ENCODE measurements around the gene DNAH2. TPM values are rescaled to one million over a fixed set of nuclear protein-coding genes. Genes with fewer than 3 reads are reported as not detected.

The DNAH2 gene
- total and polyA plus RNA-seq, 9 donors: 0.88 to 10.3 (median 2.5) TPM

DNA sequence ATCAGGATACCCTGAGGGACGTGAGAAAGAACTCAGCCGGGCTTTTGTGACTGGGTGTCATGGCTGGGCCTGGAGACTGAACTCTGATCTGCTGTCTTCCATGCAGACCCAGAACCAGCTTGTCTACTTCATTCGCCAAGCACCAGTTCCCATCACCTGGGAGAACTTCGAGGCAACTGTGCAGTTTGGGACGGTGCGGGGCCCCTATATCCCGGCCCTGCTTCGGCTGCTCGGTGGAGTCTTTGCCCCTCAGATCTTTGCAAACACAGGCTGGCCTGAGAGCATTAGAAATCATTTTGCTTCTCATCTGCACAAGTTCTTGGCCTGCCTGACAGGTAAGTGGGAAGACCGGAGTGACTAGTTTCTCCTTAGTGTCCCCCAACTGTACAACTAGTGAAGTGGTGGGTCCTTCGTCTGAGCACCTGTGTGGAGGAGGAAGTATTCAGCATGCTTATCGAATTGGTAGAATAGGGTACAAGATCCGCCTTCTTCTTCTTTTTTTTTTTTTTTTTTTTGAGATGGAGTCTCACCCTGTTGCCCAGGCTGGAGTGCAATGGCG is 15.5 kb downstream of the DNAH2 start:
- Histone ChIP-seq H3K4me3 (no peak overlapping the region), H3K36me3 (no peaks in the 10 kb centered on the region), H3K4me1 (ENCODE audit: insufficient read depth) (no peaks in the 10 kb centered on the region), H3K9me3 (no peaks in the 10 kb centered on the region), H3K27ac (no peak overlapping the region), H3K27me3 (no peaks in the 10 kb centered on the region)
- TF ChIP-seq POLR2A (IDR thresholded peaks at IDR 0.05) (no peak), EP300 (IDR thresholded peaks at IDR 0.05) (no peak)
- TF ChIP-seq, protein P1, sequence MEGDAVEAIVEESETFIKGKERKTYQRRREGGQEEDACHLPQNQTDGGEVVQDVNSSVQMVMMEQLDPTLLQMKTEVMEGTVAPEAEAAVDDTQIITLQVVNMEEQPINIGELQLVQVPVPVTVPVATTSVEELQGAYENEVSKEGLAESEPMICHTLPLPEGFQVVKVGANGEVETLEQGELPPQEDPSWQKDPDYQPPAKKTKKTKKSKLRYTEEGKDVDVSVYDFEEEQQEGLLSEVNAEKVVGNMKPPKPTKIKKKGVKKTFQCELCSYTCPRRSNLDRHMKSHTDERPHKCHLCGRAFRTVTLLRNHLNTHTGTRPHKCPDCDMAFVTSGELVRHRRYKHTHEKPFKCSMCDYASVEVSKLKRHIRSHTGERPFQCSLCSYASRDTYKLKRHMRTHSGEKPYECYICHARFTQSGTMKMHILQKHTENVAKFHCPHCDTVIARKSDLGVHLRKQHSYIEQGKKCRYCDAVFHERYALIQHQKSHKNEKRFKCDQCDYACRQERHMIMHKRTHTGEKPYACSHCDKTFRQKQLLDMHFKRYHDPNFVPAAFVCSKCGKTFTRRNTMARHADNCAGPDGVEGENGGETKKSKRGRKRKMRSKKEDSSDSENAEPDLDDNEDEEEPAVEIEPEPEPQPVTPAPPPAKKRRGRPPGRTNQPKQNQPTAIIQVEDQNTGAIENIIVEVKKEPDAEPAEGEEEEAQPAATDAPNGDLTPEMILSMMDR (IDR thresholded peaks at IDR 0.05): no peak
- WGBS, 3 donors: 87 to 91% (median 88%) methylated on average over 14 of the region's 14 CpGs
- intact Hi-C loops (cut with DNase I): loop anchor here in 1 of 4 donors (10.0 kb wide), 1 partner anchor 252 kb away; no protein-coding TSS in a partner anchor
- DNase-seq: no peak

DNA sequence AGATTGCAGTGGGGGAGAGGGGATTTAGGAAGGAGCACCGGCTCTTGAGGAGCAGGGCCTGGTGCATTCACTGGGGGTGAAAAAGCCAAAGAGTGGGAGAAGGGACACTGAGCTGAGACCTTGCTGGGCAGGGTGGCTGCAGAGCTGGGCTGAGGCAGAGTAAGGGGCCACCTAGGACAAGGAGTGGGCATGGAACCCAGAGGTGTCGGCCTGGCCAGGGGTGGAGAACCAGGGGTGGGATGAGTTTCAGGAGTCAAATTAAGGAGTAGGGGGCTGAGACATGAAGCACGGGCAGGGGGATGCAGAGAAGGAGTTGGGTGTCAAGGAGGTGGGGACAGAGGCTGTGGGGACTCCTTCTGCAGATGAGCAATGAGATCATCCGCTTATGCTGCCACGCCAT is 20.1 kb downstream of the DNAH2 start:
- intact Hi-C loops (cut with DNase I): loop anchor here in 1 of 4 donors (10.0 kb wide), 1 partner anchor 247 kb away; no protein-coding TSS in a partner anchor
- 80 to 86% (median 83%) methylated on average over 5 of the region's 5 CpGs for WGBS, 3 donors
- DNase-seq: no peak
- Histone ChIP-seq H3K27ac (no peak overlapping the region), H3K9me3 (no peaks in the 10 kb centered on the region), H3K27me3 (no peaks in the 10 kb centered on the region), H3K4me3 (no peak overlapping the region), H3K4me1 (ENCODE audit: insufficient read depth) (no peaks in the 10 kb centered on the region), H3K36me3 (no peaks in the 10 kb centered on the region)
- no peak for TF ChIP-seq POLR2A (IDR thresholded peaks at IDR 0.05)
- TF ChIP-seq, protein P1 (IDR thresholded peaks at IDR 0.05): no peak
- no peak for TF ChIP-seq EP300 (IDR thresholded peaks at IDR 0.05)

DNA sequence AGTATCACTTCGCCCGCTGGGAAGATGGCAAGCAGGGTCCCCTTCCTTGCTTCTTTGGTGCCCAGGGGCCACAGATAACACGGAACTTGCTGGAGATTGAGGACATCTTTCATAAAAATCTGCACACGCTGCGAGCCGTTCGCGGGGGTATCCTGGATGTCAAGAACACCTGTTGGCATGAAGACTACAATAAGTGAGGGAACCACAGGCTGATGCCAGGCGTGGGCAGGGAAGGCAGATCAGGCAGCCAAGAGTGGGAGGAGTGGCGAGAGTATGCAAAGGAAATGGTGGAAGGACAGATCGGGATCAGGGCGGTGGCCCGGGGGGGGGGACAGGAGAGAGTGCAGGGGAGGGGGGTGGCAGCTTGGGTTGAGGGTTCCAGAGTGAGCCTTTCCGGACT is 22.2 kb downstream of the DNAH2 start:
- Histone ChIP-seq H3K9me3 (no peaks in the 10 kb centered on the region), H3K36me3 (no peaks in the 10 kb centered on the region), H3K4me3 (no peak overlapping the region), H3K4me1 (ENCODE audit: insufficient read depth) (no peaks in the 10 kb centered on the region), H3K27ac (no peak overlapping the region), H3K27me3 (no peaks in the 10 kb centered on the region)
- no peak for DNase-seq
- TF ChIP-seq, protein P1 (IDR thresholded peaks at IDR 0.05): no peak
- TF ChIP-seq EP300 (IDR thresholded peaks at IDR 0.05): no peak
- TF ChIP-seq POLR2A (IDR thresholded peaks at IDR 0.05): no peak
- 69 to 70% (median 70%) methylated on average over 14 of the region's 14 CpGs for WGBS, 3 donors
- intact Hi-C loops (cut with DNase I): loop anchor here in 3 of 4 donors (5.0 to 10.0 kb wide), 5 partner anchors 83 to 315 kb away; partner anchors contain the start of genes CYB5D1 (in 1 of the 3), NAA38 (in 1 of the 3) and TMEM88 (in 1 of the 3)

DNA sequence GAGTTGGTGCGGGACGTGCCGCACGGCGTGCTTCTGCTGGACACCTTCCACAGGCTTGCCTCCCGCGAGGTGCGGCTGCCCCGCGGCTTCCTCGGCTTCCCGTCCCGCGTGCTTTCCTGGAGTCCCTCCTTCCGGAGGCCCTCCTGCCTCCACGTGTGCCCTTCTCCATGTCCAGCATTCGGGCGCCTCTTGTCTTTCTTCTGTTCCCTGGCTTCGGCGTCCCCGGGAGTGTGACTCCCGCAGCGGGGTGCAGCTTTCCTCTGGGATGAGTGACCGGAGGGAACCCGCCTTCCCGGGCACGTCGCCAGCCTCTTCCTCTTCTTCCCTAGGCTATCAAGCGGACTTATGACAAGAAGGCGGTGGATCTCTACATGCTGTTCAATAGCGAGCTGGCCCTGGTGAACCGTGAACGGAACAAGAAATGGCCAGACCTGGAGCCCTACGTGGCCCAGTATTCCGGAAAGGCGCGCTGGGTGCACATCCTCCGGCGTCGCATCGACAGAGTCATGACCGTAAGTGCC is 23.0 kb downstream of the DNAH2 start:
- H3K36me3 ChIP-seq: no peaks in the 10 kb centered on the region
- intact Hi-C loops (cut with DNase I): loop anchor here in 3 of 4 donors (5.0 to 10.0 kb wide), 5 partner anchors 82 to 314 kb away; partner anchors contain the start of genes CYB5D1 (in 1 of the 3), NAA38 (in 1 of the 3) and TMEM88 (in 1 of the 3)
- peak in 2 of 5 donors; percentile 49 to 54 for DNase-seq
- H3K27me3 ChIP-seq: no peaks in the 10 kb centered on the region
- H3K4me1 ChIP-seq (ENCODE audit: insufficient read depth): no peaks in the 10 kb centered on the region
- 51 to 67% (median 64%) methylated on average over 42 of the region's 42 CpGs for WGBS, 3 donors
- H3K4me3 ChIP-seq: no peak overlapping the region
- H3K27ac ChIP-seq: no peak overlapping the region
- no peak for TF ChIP-seq EP300 (IDR thresholded peaks at IDR 0.05)
- no peaks in the 10 kb centered on the region for H3K9me3 ChIP-seq

DNA sequence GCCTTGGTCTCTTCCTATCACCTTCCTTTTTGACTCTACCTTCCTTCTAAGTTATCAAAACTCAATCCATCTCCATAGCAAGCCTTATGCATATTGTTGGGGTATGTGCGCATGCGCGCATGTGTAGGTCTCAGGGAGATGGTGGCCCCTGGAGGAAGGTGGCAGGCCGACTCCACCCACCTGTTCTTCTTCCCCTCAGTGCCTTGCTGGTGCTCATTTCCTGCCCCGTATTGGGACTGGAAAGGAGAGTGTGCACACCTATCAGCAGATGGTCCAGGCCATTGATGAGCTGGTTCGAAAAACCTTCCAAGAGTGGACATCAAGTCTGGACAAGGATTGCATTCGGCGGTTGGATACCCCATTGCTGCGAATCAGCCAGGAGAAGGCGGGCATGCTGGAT is 25.2 kb downstream of the DNAH2 start:
- Histone ChIP-seq H3K9me3 (no peaks in the 10 kb centered on the region), H3K4me1 (ENCODE audit: insufficient read depth) (peaks cover 3% of the 10 kb centered on the region), H3K4me3 (no peak overlapping the region), H3K36me3 (no peaks in the 10 kb centered on the region), H3K27me3 (no peaks in the 10 kb centered on the region), H3K27ac (no peak overlapping the region)
- no peak for TF ChIP-seq POLR2A (IDR thresholded peaks at IDR 0.05)
- no peak for TF ChIP-seq EP300 (IDR thresholded peaks at IDR 0.05)
- TF ChIP-seq, protein P1 (IDR thresholded peaks at IDR 0.05): no peak
- no peak for DNase-seq
- intact Hi-C loops (cut with DNase I): loop anchor here in 3 of 4 donors (5.0 to 10.0 kb wide), 5 partner anchors 80 to 312 kb away; partner anchors contain the start of genes CYB5D1 (in 1 of the 3), NAA38 (in 1 of the 3) and TMEM88 (in 1 of the 3)
- 46 to 57% (median 48%) methylated on average over 10 of the region's 10 CpGs for WGBS, 3 donors
